ENCODE measurements around the gene PCSK6.
"Not testable (repeated sequence)": the region's sequence is repeated elsewhere in the genome, so short reads cannot be mapped to it uniquely, and the experiment has no call there.

The PCSK6 gene

DNA sequence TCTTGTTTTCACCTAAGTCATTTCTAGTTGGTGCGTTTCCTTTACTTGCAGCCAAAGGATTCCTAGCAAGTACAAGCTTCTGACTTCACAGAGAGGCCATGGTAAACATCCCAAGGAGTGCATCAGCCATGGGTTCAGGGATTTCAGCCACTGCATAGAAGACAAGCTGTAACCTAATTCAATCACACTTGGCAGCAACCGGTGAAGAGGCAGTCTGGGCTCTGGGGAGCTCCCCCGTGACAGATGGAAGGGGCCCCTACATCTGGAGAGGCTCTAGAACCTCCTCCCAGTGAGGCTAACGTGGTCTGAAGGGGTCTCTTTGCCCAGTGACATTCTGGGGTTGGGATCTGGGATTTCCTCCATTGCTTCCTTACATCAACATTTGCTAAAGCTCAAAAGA lies 186.1 kb downstream of the PCSK6 start:
- DNase-seq = no peak

DNA sequence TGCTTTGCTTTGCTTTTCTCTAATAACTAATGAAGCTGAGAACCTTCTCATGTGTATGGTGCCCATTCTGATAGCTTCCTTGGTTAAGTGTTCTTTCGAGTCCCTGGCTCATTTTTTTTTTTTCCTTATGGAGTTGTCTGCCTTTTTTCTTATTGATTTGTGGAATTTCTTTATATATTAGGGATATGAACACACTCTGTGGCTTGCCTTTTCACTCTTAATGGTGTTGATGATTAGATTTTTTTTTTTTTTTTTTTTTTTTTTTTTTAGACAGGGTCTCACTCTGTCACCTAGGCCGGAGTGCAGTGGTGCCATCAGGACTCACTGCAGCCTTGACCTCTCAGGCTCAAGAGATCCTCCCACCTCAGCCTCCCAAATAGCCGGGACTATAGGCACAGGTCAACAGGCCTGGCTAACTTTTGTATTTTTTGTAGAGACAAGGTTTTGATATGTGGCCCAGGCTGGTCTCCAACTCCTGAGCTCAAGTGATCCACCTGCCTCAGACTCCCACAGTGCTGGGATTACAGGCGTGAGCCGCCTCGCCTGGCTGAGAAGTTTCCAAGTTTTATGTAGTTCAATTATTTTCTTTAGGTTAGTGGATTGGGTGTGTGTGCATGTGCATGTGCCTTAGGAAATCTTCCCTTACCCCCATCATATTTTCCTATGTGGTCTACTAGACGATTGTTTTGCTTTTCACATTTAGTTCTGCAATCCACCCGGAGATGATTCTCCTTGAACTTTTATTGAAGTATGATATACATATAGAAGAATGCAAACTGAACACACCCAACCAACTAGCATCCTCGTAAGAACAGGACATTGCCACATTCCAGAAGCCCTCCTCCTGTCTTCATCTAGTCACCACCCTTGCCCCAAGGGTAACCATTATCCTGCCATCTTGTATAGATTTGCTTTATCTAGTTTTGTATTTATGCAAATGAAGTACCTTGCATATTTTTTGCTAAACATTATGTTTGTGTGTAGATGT lies 192.8 kb downstream of the PCSK6 start:
- no peak for DNase-seq

DNA sequence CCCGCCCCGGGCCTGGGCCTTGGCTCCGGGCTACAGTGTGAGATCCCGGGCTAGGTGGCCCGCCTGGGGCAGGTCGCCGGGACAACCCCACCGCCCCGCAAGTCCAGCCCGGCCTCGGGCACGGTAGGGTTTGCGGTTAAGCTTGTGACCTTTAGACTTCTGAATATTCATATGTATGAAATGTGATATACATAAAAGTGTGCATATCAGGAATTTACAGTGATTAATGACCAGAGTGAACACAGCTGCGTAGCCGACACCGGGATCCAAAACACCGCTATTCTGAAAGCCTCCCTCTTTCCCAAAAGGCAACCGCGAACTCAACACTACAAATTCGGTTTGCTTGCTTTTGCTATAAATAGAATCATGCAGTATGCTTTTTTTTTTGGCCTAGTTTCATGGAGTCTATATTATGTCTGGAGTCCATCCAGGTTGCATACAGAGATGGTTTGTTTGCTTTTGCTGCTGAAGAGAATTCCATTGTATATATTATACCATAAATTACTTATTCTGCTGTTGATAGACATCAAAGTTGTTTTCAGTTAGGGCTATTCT lies 193.8 kb downstream of the PCSK6 start:
- DNase-seq = no peak

DNA sequence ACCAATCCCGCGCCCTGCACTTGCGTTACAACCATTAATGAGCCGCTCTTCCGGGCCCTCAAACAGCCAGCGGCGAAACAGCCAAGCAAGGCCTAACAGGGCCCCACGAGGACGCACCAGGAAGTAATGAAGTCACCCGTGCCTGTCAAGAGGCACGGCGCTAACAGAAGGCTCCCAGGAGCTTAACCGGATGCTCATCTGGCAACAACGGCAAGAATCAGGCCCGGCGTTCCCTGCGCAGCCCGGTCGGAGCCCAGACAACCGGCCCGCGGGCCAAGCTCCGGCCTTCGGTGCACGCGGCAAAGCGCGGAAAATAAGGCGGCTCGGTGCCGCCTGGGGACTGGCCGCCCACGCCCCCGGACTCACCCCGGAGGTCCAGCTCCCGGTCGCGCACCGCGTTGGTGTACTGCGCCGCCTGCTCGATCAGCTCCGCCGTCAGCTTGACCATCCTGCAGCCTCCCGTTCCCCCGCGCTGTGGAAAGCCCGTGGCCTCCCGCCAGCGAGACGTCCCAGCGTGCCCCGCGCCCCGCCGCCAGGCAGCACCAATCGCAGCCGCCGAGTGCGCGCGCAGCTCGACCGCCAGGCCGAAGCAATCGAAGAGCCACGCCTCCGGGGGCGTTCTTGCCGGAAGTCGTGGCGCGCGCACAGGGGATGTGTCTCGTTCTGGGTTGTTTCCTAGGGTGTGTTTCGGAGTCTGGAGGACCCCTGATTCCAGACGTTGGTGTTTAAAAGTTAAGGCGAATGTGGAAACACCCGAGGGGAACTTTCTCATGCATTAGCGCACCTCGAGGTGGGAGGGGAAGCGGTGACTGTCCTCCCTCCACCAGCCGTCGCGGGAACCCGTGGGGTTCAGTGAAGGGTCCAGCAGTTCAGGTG lies 194.5 kb downstream of the PCSK6 start, which contains the start of gene SNRPA1:
Gene SNRPA1 (minus strand): TSS at position 518 of the 876 bp plus-strand sequence. CDS start 70 bp downstream, at position 448.
- DNase-seq = peak; percentile 71

DNA sequence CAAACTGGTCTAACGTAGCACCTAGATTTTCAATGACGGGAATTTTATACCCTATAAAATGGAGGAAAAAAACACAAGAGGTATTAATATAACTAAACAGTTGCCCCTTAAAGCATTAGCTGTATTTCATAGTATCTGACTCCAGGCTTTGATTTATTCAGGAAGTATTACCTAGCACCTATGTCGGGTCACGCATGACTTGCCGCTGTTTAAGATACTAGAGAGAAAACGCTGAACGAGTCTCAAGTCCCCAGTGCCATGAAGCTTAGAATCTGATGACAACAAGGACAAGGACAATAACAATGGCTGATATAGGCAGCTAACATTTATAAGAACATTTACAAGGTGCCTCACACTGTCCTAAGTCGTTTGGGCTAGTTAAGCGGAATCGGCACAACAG lies 196.4 kb downstream of the PCSK6 start:
- no peak for DNase-seq

DNA sequence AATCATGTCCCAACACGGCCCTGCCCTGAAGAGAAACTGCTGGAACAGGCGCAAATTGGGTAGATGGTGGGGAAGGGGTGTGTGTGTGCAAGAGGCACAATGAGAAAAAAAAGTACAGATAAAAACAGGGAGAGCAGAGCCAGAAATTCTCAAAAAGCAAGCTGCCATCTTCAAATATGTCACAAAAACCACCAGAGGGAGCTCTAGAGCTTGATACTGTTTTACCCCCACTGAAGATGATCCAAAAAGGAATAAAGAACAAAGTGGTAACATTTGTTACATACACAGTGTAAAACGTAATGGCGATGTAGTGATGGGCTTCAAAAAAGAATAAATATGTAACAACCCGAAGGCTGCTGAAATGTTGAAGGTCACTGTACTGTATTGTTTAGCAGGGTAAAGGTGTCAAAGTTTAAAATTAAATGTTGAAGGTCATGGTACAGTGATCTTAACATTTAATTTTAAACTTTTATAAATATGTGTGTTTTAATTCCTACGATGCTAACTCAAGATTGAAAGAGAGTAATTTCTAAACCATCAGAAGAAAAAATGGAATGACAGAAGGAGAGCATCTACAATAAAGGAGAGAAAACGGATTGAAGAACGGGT lies 200.5 kb downstream of the PCSK6 start:
- peak; percentile 10 for DNase-seq

DNA sequence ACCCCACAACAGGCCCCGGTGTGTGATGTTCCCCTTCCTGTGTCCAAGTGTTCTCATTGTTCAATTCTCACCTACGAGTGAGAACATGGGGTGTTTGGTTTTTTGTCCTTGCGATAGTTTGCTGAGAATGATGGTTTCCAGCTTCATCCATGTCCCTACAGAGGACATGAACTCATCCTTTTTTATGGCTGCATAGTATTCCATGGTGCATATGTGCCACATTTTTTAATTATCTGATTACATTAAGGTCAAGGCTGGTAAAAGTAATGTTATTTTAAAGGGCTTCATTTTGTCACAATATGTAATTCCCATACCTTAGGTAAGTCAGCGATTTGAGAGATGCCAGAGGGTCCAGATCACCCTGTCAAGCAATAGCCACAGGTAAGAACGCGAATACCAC lies 202.2 kb downstream of the PCSK6 start:
- DNase-seq = not testable (repeated sequence)

DNA sequence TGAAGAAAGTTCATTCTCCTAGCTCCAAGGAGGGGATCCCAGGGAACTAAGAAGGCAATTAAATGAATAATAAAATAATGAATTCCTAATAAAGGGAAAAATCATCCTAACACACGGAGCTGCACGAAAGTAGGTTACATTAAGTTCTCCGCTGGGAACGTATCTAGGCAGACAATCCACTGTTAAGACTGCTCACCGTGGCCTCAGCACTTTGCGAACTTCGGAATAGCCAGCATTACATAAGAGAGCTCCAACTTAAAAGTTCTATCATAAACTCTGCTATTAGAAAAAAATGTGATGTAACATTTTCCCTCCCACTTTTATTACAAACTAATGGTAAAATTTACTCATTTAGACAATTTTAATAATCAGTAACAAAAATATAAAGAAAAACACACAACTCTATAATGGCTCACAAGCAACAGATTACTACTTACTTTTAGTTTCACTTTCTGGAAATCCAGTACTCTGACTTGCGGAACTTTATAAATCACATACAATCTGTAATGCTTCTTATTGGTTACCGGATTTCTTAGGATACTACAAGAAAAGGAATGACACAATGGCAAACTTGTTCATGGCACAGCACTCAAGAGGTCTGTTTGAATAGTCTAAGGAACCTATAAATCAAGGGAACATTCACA lies 202.9 kb downstream of the PCSK6 start:
- no peak for DNase-seq

DNA sequence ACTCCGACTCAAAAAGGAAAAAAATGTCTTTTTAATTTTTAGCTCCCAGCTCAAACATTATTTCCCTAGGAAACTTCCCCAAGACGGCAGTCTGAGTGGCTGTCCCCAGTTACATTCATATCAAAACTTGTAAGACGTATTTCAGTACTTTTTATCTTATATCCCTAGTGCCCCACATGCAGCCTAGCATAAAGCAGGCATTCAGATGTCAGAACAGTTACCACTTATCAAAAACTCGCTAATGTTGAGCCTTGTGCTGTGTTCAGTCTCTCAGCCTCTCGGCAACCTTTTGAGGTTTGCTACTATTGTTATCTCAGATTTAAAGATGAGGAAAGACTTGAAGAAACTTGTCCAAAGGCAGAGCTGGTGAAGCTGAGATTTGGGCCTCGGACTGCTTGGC lies 205.6 kb downstream of the PCSK6 start:
- no peak for DNase-seq

DNA sequence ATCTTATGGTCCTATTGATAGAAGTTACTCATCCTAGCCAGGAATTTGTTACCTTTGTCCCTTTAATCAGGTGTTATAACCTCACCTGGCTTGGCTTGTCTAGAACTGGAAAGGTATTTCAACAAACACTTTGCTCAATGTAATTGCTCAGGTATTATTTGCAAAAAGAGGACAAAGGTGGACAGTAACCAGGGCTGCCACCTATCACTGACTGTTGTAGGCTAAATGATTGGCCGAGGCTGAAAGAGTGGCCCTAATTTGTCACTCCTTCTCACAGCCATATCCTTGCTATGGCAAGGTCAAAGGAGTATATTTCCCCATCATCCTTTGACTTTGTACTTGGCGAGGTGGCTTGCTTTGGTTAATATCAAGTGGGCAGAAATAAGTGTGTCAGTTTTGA lies 209.5 kb downstream of the PCSK6 start:
- no peak for DNase-seq

DNA sequence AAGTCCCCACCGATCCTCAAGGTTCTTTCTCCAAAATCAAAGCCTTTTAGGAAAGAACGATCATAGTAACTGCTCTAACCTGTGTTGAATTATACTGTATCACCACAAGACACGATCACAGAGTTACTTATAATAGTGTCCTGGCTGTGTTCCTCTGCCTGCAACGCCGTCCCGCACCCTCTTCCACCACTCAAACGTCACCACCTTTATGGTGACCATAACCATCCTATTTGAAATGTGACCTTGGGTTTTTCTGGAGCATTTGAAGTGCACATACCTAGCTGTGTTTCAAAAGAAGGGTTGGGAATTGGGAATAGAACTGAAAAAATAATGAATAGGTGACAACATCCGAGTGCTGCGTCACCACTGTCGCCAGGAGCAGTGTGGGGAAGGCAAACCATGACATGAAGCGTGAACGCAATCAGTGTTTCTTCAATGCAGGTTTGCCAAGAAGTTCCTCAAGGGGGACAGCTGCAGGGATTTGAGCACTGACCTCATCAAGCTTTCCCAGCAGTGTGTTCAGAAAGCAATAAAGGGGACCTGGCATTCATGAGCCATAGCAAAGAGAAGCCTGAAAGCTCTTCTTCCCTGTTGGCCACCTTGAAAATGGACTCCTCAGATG lies 211.5 kb downstream of the PCSK6 start:
- DNase-seq = no peak

DNA sequence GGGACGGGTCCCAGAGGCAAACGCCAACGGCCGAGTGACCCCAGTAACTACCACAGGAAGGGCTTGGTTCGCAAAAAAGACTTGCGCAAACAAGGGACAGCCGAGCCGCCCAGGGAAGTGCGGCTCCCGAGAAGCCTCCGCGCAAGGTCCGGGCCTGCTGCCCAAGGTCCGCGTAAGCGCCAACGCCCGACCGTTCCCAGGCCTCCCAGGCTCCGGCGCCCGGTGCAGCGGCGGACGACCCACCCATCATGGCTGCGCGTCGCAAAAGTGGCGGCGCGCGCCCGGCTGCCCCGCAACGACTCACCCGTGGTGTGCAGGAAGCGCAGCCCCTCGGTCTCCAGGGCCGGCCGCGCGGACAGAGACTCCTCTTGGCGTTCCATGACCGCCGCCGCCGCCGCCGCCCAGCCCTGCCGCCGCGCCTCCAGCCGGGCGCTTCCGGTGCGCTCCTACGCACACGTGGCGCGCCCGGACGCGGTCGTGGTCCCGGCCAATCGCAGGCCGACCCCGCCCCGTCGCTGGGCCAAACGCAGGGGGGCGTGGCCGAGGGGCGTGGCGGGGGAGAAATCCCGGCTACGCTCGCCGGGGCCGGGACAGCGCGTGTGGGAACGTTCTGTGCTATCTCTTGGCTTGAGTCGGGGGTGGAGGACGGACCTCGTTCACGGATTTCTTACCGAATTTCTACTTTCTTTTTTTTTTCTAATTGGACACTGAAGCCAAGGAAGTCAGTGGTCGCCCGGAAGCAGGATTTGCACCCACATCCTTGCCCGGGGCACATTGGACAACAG lies 212.3 kb downstream of the PCSK6 start, which contains the start of gene SELENOS:
Gene SELENOS (minus strand): TSS at position 448 of the 785 bp plus-strand sequence. CDS start 68 bp downstream, at position 380.
- peak; percentile 62 for DNase-seq

DNA sequence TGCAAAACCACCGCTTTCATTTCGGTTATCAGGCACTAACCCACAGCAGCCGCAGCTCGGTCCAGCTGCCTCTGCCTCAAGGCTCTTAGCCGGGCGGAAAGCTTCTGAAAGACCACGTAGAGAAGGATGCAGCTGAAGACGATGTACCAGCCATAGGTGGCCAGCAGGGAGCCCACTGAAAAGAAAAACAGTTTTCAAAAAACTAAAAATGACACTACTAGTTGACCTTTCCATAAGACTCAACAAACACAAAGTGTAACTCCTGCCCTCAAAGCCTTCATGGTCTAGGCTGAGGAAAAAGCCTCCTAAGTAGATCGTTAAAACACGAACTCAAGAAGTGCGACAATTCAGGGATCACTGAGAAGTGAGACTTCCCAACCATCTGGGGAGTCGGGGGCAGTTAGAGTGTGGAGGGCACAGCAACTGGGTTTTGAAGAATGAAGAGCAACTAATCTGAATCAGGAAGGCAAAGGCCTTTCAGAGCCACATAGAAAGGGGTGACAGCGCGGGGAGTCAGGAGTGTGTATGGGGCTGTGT lies 212.9 kb downstream of the PCSK6 start:
- no peak for DNase-seq

DNA sequence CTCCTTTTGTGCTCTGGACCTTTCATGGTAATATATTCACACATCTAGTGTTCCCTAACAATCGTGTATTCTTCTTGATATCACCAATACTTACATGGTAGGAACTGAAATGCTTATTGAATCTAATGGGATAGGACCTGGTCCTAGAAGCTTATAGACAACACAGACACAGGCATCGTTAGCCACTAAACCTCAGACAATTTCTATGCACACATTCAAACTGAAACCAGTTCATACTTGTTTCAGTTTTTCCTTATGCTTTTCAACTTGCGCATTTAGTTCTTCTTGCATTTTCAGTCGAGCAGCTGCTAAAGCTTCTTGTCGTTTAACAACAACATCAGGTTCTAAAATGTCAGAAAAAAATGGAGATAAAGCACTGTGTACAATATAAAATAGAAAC lies 214.5 kb downstream of the PCSK6 start:
- DNase-seq = no peak

DNA sequence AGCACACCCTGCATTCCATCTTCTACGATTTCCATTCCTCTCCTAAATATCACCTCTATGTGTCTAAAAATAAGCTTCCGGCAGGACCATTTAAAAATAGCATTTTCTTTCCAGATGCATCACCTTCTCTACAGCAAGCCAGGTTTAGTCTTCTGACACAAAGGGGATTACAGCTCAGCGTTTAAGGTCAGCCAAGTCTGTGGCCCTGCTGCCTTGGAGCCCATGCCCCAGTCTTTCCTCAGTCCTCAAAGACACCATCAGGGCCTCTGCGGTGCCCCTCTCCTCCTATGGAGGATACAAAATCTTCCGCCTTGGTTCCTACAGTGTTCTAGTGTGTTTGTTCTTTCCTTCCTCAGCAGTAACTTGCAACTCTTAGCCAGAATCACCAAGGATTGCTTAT lies 216.0 kb downstream of the PCSK6 start:
- DNase-seq = no peak

DNA sequence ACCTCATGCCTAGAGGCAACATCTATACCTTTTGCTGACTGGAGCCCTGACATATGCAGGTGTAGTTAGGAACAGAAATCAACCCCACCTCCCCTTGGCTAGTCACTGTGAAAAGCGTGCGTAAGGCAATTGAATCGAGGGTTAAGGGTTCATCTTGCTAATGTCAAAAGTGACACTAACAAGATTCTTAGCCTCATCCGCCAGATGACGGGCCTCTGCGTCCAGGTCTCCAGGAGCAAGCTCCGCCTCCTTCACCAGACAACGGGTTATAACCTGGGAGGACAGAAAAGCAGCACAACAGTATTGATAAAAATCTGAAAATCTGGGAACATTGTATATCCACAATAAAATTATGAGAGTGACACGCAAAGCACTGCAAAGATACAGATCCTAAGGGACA lies 216.9 kb downstream of the PCSK6 start:
- no peak for DNase-seq

DNA sequence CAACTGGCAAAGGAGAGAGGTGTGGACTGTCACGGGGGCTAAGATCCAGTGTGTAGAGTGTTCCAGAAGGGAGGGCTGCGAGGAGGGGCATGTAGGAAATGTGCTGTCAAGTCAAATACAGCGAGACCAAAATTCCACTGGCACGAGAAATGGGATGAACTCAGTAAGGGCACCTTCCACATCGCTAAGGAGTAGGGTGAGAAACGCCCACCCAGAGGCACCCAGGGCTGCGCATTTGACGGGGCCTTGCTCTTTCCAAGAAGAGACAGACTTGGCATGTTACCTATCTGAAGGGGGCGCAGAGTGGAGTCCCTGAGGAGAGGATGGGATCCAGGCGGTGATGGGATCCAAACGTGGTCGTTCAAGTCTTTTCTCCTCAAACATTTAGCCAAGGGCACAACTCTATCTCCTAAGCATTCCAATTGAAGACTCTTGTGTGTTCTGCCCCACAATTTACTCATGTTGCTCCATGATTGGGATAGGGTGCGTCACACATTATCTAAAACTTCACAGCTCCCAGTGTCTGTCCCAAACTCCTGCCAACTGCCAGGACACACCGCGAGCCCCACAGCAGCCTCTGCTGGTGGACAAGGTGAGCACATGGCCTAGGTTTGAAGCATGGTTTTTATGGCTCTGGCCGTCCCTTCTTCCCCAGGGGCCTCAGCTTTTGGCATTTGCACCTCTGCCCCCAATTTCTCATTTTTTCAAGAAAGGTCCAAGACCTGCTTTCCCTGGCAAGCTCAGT lies 219.9 kb downstream of the PCSK6 start:
- DNase-seq = no peak

DNA sequence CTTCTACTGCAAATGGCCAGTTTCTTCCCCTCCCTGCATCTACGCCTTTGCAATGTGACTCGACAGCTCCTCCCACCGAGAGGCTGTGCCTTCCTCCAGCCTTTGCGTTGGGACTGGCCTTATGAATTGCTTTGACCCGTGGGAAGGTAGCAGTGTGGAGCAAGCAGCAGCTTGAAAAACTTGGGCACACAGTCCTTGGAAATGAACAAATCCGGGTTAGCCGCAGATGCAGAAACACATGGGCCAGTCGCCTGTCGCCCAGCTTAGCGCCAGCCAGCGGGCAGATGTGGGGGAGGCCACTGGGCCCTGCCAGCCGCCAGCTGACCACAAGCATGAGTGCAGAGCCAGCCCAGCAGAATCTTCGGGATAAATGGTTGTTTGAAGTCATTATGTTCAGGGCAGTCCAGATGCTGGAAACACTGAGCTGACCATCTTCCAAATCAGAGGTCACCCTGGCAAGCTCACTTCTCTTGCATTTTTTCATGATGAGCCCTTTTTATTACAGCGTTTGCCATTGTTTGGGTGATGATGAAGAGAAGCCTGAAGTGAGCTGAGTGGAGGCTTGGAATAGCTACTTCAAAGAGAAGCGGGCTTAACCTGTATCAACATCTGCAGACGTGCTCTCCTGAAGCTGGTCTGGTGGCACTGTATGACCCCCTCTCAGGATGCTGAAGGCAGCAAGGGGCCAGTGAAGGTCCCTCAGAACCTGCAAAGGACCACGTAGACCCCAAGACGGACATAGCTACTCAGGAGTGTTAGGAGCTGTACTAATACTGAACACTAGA lies 222.0 kb downstream of the PCSK6 start:
- DNase-seq = no peak

DNA sequence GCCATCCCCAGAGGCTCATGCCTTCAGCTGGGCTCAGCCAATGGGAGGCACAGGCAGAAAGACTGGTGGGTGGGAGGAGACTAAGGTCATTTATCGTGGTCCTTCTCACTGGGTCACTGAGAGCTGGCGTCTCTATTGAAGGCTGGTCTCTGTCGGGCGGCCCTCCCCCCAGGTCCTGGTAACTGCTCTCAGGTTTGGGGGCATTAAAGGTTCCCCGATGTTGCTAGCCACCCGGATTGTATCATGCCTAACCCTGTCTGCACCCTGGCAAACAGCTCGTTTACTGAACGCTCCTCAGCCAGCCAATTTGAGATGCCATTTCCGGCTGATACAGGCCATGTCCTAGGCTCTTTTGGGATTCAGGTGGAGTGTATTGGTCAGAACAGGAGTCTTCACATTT lies 222.7 kb downstream of the PCSK6 start:
- no peak for DNase-seq

Data from GF-D8 (cell line).